Ovary (tissue), 9 donors: Measurements from ENCODE around the gene MBNL3. TPM values are rescaled to one million over a fixed set of nuclear protein-coding genes. Genes with fewer than 3 reads are reported as not detected.
A peak's percentile ranks its signal among the peaks of the same experiment; 100 is the strongest.

Experiments used
- DNase-seq, 5 donors: peaks; one replicate each; pipeline ENCODE4 v3.0.0-alpha.2; 2019 to 2020
- H3K27ac ChIP-seq, 2 donors: fragments of 200-600 bp; one replicate each; pipeline versions ENCODE4 v1.5.1 to v1.8.0; 2019 to 2022
- H3K27me3 ChIP-seq: fragments of 200-600 bp; one replicate; pipeline ENCODE4 v1.8.0; 2022
- H3K36me3 ChIP-seq: fragments of 200-600 bp; sonication (generic); one replicate; pipeline ENCODE4 v1.5.1; 2019
- H3K4me1 ChIP-seq: one replicate; pipeline ENCODE4 v1.8.1; 2013; ENCODE audit warnings: mild to moderate bottlenecking, moderate library complexity; ENCODE audit not compliant: insufficient read depth
- H3K4me3 ChIP-seq: fragments of 200-600 bp; sonication (generic); one replicate; pipeline ENCODE4 v1.5.1; 2017
- H3K9me3 ChIP-seq, 2 donors: fragments of 200-600 bp in 1 of 2; sonication (generic) in 1 of 2; one replicate each; pipeline versions ENCODE4 v1.5.1 to v1.8.1; 2013 to 2019; ENCODE audit warnings: mild to moderate bottlenecking in 1 of 2, moderate library complexity in 1 of 2
- CTCF ChIP-seq, 3 donors: fragments of 450-650 bp in 2 of 3; fragments of 200-600 bp in 1 of 3; IDR thresholded peaks; one replicate each; pipeline versions ENCODE4 v1.5.1 to v1.8.0; 2016 to 2022; ENCODE audit warnings: antibody characterized with exemption in 3 of 3, mild to moderate bottlenecking in 1 of 3
- EP300 ChIP-seq: sonication (generic); formaldehyde crosslinking; IDR thresholded peaks from one replicate; pipeline ENCODE4 v1.6.1; 2017; ENCODE audit warnings: antibody characterized with exemption
- POLR2A ChIP-seq: fragments of 450-650 bp; IDR thresholded peaks from one replicate; pipeline ENCODE4 v1.6.1; 2017; ENCODE audit warnings: antibody characterized with exemption, mild to moderate bottlenecking, moderate library complexity
- WGBS, 3 donors: extraction: QIAGEN DNeasy Blood & Tissue Kit in 1 of 3; methylation state at CpG; one replicate each; pipeline versions ENCODE4 v1.1.5 to v1.1.7; 2013 to 2017; 5-methylcytosine and 5-hydroxymethylcytosine counted together
- intact Hi-C, 4 donors: fragments of 100-400 bp; cut with DNase I; formaldehyde crosslinking; loops; one replicate each; pipeline versions ENCODE4 v1.11.0 to v1.15.1; 2022 to 2023
- polyA plus RNA-seq, 2 donors: library from polyadenylated mRNA; stranded (reverse); fragments of 200-250 nt in 1 of 2; fragments of 350-450 nt in 1 of 2; fragmentation: Illumina TruSeq in 1 of 2; extraction: RNeasy Lipid Tissue Mini Kit (QIAGEN cat#74804) in 1 of 2; gene quantifications; one replicate each; pipeline ENCODE4 v1.2.3, GENCODE V29; 2013 to 2014
- total RNA-seq, 7 donors: library from RNA; depleted of rRNA in 2 of 7; stranded (reverse); fragments of >200 nt in 2 of 7; fragmentation: NEBNext Ultra II Directional in 3 of 7; extraction: Animal tissue kit (Norgen Biotek cat#: 25700) in 3 of 7; gene quantifications; one replicate each; pipeline versions ENCODE4 v1.1.0 to v1.2.4, GENCODE V29; 2016 to 2023
- donor health status: DM: no; HTN: no; CAD: no; lungs with moderate emphysema.
- donor health status: DM: no; HTN: no; CAD: no.
- donor health status: Bipolar disorder and iron deficiency.
- donor health status: DM: yes; HTN: yes; CAD: no.
- donor health status: DM: no; HTN: no; CAD: no.
- donor health status: DM: yes; HTN: yes; CAD: no.

The MBNL3 gene
- total and polyA plus RNA-seq, 9 donors, result 1.1 to 56.2 (median 13.3) TPM

GRCh38 chrX:132442691-132443090 lies 46.1 kb downstream of the MBNL3 start:
- no peaks in the 10 kb centered on the region for H3K27me3 ChIP-seq
- intact Hi-C loops, result no loop called here
- H3K36me3 ChIP-seq, result no peaks in the 10 kb centered on the region
- peak in 1 of 5 donors; percentile 30 for DNase-seq
- 48 to 57% (median 49%) methylated on average over 2 of the region's 2 CpGs for WGBS, 3 donors
- TF ChIP-seq EP300 (no peak), POLR2A (no peak), CTCF (IDR thresholded peaks at IDR 0.05) (no peak)
- no peak overlapping the region for H3K4me3 ChIP-seq
- no peak overlapping the region for H3K27ac ChIP-seq
- H3K4me1 ChIP-seq, result no peaks in the 10 kb centered on the region
- H3K9me3 ChIP-seq, result no peaks in the 10 kb centered on the region

- no peaks in the 10 kb centered on the region for H3K27me3 ChIP-seq
- H3K4me3 ChIP-seq, result no peak overlapping the region
- H3K9me3 ChIP-seq, result no peaks in the 10 kb centered on the region
- 59 to 78% (median 69%) methylated on average over 1 of the region's 1 CpG for WGBS, 3 donors
- no peak overlapping the region for H3K27ac ChIP-seq
- H3K36me3 ChIP-seq, result no peaks in the 10 kb centered on the region
- no peak for TF ChIP-seq POLR2A
- no peak for TF ChIP-seq CTCF (IDR thresholded peaks at IDR 0.05)
- no peak for TF ChIP-seq EP300
- DNase-seq, result no peak
- intact Hi-C loops, result loop anchor here in 1 of 4 donors (10.0 kb wide), 1 partner anchor 60 kb away; no protein-coding TSS in a partner anchor
- H3K4me1 ChIP-seq, result no peaks in the 10 kb centered on the region
These were observed 53.6 kb downstream of the MBNL3 start for GRCh38 chrX:132435222-132435621.

GRCh38 chrX:132433551-132433950 lies 55.3 kb downstream of the MBNL3 start:
- no peak for DNase-seq
- 55 to 62% (median 61%) methylated on average over 6 of the region's 6 CpGs for WGBS, 3 donors
- intact Hi-C loops, result loop anchor here in 1 of 4 donors (10.0 kb wide), 1 partner anchor 61 kb away; no protein-coding TSS in a partner anchor
- TF ChIP-seq CTCF (IDR thresholded peaks at IDR 0.05), result no peak
- no peak for TF ChIP-seq POLR2A
- TF ChIP-seq EP300, result no peak
- Histone ChIP-seq H3K27ac (no peak overlapping the region), H3K27me3 (no peaks in the 10 kb centered on the region), H3K9me3 (no peaks in the 10 kb centered on the region), H3K36me3 (no peaks in the 10 kb centered on the region), H3K4me1 (no peaks in the 10 kb centered on the region), H3K4me3 (no peak overlapping the region)

DNA sequence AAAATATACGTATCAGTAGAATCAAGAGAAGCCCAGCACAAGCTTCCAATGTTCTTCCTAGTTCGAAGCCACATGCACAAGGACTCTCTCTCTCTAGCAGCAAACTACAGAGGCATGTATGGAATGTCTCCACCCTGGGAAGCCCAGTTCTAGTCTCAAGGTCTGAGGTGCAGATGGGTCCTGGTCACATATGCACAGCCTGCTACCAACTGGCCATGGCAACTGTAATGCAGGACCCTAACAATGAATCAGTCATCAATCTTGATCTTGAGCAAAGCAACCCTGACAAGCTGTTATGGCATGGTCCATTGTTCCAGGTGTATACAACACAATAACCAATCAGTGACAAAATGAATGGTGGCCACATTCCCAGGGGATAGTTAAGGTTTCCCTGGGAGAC lies 55.8 kb downstream of the MBNL3 start:
- Histone ChIP-seq H3K9me3 (no peaks in the 10 kb centered on the region), H3K4me1 (no peaks in the 10 kb centered on the region), H3K27me3 (no peaks in the 10 kb centered on the region), H3K36me3 (no peaks in the 10 kb centered on the region), H3K4me3 (no peak overlapping the region), H3K27ac (no peak overlapping the region)
- whole genome bisulfite sequencing, 3 donors, result 75 to 83% (median 79%) methylated on average over 2 of the region's 2 CpGs
- no peak for DNase-seq
- TF ChIP-seq POLR2A, result no peak
- TF ChIP-seq EP300, result no peak
- TF ChIP-seq CTCF (IDR thresholded peaks at IDR 0.05), result no peak
- intact Hi-C loops, result loop anchor here in 1 of 4 donors (10.0 kb wide), 1 partner anchor 62 kb away; no protein-coding TSS in a partner anchor
